ENCODE data around the gene EXD2. TPM values are rescaled to one million over a fixed set of nuclear protein-coding genes. Genes with fewer than 3 reads are reported as not detected.

EXD2 gene
- total RNA-seq, 1 experiment from 2014 or later, result 22.5 TPM

GRCh38 chr14:69234106-69234505 lies 42.8 kb downstream of the EXD2 start:
- no peaks in the 10 kb centered on the region for H3K4me1 Mint-ChIP-seq (ENCODE audit: low read depth, unreplicated experiment)
- Histone ChIP-seq H3K27me3 (replicated peaks; ENCODE audit: control insufficient read depth, insufficient read depth, low read length) (no peaks in the 10 kb centered on the region), H3K4me1 (no peaks in the 10 kb centered on the region), H3K9me3 (no peaks in the 10 kb centered on the region), H3K36me3 (ENCODE audit: control insufficient read depth, insufficient read depth, low read length) (no peaks in the 10 kb centered on the region; the same call in 1 of the 2 replicates), H3K4me3 (ENCODE audit: low read depth, low read length) (no peak overlapping the region)
- DNase-seq, result no peak
- no peaks in the 10 kb centered on the region for H3K27me3 Mint-ChIP-seq (ENCODE audit: insufficient read depth, unreplicated experiment)
- no peak overlapping the region for H3K27ac Mint-ChIP-seq (ENCODE audit: unreplicated experiment)
- TF ChIP-seq CTCF (IDR thresholded peaks at IDR 0.05; ENCODE audit: insufficient read depth in 1 of 2, low read depth in 1 of 2, low read length in 1 of 2, severe bottlenecking in 1 of 2, unreplicated experiment in 1 of 2), result no peak
- peaks cover 32% of the 10 kb centered on the region for H3K36me3 Mint-ChIP-seq (ENCODE audit: insufficient read depth, unreplicated experiment)
- CTCF ChIA-PET, result no interaction called here
- no TSS peak for BruUV-seq (replicated peaks)
- intact Hi-C loops (cut with micrococcal nuclease; ENCODE audit: unreplicated experiment), result no loop called here
- H3K9me3 Mint-ChIP-seq (ENCODE audit: unreplicated experiment), result no peaks in the 10 kb centered on the region
- no peak overlapping the region for H3K4me3 Mint-ChIP-seq (ENCODE audit: unreplicated experiment)
- POLR2A ChIA-PET, result no interaction called here

GRCh38 chr14:69235708-69236107 lies 44.4 kb downstream of the EXD2 start:
- Histone ChIP-seq H3K27me3 (replicated peaks; ENCODE audit: control insufficient read depth, insufficient read depth, low read length) (no peaks in the 10 kb centered on the region), H3K4me1 (no peaks in the 10 kb centered on the region), H3K4me3 (ENCODE audit: low read depth, low read length) (no peak overlapping the region), H3K9me3 (no peaks in the 10 kb centered on the region), H3K36me3 (ENCODE audit: control insufficient read depth, insufficient read depth, low read length) (no peaks in the 10 kb centered on the region; the same call in 1 of the 2 replicates)
- intact Hi-C loops (cut with micrococcal nuclease; ENCODE audit: unreplicated experiment), result no loop called here
- Mint-ChIP-seq H3K4me3 (ENCODE audit: unreplicated experiment) (no peak overlapping the region), H3K9me3 (ENCODE audit: unreplicated experiment) (no peaks in the 10 kb centered on the region), H3K4me1 (ENCODE audit: low read depth, unreplicated experiment) (no peaks in the 10 kb centered on the region), H3K27ac (ENCODE audit: unreplicated experiment) (no peak overlapping the region), H3K27me3 (ENCODE audit: insufficient read depth, unreplicated experiment) (no peaks in the 10 kb centered on the region), H3K36me3 (ENCODE audit: insufficient read depth, unreplicated experiment) (peaks cover 41% of the 10 kb centered on the region)
- CTCF ChIA-PET, result no interaction called here
- DNase-seq, result no peak
- POLR2A ChIA-PET, result no interaction called here
- no TSS peak for BruUV-seq (replicated peaks)
- TF ChIP-seq CTCF (IDR thresholded peaks at IDR 0.05; ENCODE audit: insufficient read depth in 1 of 2, low read depth in 1 of 2, low read length in 1 of 2, severe bottlenecking in 1 of 2, unreplicated experiment in 1 of 2), result no peak

GRCh38 chr14:69237142-69237541 lies 45.8 kb downstream of the EXD2 start:
- CTCF ChIA-PET, result no interaction called here
- H3K4me3 Mint-ChIP-seq (ENCODE audit: unreplicated experiment), result no peak overlapping the region
- no TSS peak for BruUV-seq (replicated peaks)
- peaks cover 8% of the 10 kb centered on the region; the same call in 1 of the 2 replicates for H3K4me1 ChIP-seq
- intact Hi-C loops (cut with micrococcal nuclease; ENCODE audit: unreplicated experiment), result no loop called here
- POLR2A ChIA-PET, result no interaction called here
- no peaks in the 10 kb centered on the region for H3K27me3 ChIP-seq (replicated peaks; ENCODE audit: control insufficient read depth, insufficient read depth, low read length)
- H3K9me3 Mint-ChIP-seq (ENCODE audit: unreplicated experiment), result no peaks in the 10 kb centered on the region
- peaks cover 34% of the 10 kb centered on the region for H3K36me3 Mint-ChIP-seq (ENCODE audit: insufficient read depth, unreplicated experiment)
- H3K36me3 ChIP-seq (ENCODE audit: control insufficient read depth, insufficient read depth, low read length), result no peaks in the 10 kb centered on the region; the same call in 1 of the 2 replicates
- H3K9me3 ChIP-seq, result no peaks in the 10 kb centered on the region
- no peak overlapping the region for H3K4me3 ChIP-seq (ENCODE audit: low read depth, low read length)
- DNase-seq, result no peak
- no peaks in the 10 kb centered on the region for H3K27me3 Mint-ChIP-seq (ENCODE audit: insufficient read depth, unreplicated experiment)
- peaks cover 7% of the 10 kb centered on the region for H3K4me1 Mint-ChIP-seq (ENCODE audit: low read depth, unreplicated experiment)
- no peak for TF ChIP-seq CTCF (IDR thresholded peaks at IDR 0.05; ENCODE audit: insufficient read depth in 1 of 2, low read depth in 1 of 2, low read length in 1 of 2, severe bottlenecking in 1 of 2, unreplicated experiment in 1 of 2)
- no peak overlapping the region for H3K27ac Mint-ChIP-seq (ENCODE audit: unreplicated experiment)
